Mammary epithelial cell (primary cell): ENCODE results near the gene LHX8.

Experiments used
- CTCF ChIP-seq, 2 donors: IDR thresholded peaks in 1 of 2; conservative IDR thresholded peaks in 1 of 2; 2 replicates each; pipeline ENCODE4 v1.5.1; 2011 to 2012; ENCODE audit warnings: inconsistent platforms in 2 of 2, low read length in 2 of 2, mild to moderate bottlenecking in 2 of 2, control low read depth in 1 of 2, low read depth in 1 of 2; ENCODE audit not compliant: insufficient read depth in 1 of 2; ENCODE audit errors: extremely low read depth in 1 of 2
- EZH2 ChIP-seq: IDR thresholded peaks from 2 replicates; pipeline ENCODE4 v1.6.1; 2012; ENCODE audit warnings: low read length, inconsistent platforms, borderline replicate concordance

- TF ChIP-seq CTCF (conservative IDR thresholded peaks at IDR 0.05 in 1 of 2, IDR thresholded peaks at IDR 0.05 in 1 of 2; ENCODE audit: extremely low read depth in 1 of 2, insufficient read depth in 1 of 2, low read depth in 1 of 2, low read length in 2 of 2) (no peak), EZH2 (no peak)
These were observed 68.6 kb downstream of the LHX8 start for GRCh38 chr1:75202751-75203150.
